HG03039 (cell line): ENCODE results near the gene HYI.

Source experiments
- ATAC-seq: cut with Tn5 transposase; IDR thresholded peaks from one replicate; pipeline ENCODE4 v1.9.1; 2021; ENCODE audit warnings: mild to moderate bottlenecking, moderate library complexity; ENCODE audit not compliant: unreplicated experiment

Gene HYI

DNA sequence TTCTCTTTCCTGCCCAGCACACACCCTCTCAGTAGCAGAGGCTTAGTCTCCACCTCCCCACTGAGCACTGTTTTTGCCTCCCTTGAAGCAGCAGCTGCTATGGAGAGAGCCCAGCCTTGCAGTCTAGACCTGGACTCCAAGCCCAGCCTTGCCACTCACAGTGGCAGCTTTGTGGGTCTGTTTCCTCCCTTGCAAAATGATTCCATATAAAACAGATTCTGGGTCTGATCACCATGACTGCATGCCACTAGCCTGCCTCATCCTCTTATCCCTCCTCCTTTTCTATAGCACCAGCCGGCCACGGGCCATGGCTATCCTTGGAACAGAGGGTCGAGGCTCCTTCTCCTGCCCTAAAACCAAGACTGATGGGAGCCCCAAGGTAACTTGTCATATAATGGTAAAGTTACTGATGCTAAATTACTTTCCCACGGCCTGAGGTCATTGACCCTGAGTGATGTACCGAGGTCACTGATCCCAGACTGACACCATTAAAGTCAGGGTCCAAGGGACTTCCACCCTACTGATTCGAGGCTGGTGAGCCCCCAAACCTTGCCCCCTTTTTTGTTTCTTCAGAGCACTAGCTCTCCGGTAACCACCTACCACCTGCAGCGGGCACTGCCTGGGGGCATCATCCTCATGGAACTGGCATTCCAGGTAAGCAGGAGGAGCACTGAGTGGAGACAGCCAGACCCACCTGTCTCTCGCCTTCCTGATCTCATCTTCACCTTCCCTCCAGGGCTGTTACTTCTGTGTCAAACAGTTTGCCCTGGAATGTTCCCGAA is 7.9 kb downstream of the HYI start:
- ATAC-seq: no peak

DNA sequence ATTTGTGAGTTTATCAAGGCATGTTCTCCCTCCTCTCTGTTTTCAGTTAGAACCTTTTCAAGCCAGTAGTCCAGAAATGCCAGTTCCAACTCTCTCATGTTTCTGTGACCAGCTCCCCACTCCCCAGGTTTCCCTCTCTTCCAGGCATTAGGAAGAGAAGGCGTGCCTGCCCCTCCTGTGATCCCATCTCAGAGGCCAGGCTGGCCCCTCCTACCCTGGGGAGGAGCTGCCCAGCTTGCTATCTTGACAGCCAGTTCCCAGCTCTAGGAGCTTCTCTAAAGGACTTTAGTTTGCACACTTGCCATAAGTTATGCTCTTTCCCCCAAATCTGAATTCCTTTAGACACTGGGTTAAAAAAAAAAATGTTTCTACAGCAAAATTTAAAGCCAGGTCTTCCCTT is 8.9 kb downstream of the HYI start:
- ATAC-seq: no peak

DNA sequence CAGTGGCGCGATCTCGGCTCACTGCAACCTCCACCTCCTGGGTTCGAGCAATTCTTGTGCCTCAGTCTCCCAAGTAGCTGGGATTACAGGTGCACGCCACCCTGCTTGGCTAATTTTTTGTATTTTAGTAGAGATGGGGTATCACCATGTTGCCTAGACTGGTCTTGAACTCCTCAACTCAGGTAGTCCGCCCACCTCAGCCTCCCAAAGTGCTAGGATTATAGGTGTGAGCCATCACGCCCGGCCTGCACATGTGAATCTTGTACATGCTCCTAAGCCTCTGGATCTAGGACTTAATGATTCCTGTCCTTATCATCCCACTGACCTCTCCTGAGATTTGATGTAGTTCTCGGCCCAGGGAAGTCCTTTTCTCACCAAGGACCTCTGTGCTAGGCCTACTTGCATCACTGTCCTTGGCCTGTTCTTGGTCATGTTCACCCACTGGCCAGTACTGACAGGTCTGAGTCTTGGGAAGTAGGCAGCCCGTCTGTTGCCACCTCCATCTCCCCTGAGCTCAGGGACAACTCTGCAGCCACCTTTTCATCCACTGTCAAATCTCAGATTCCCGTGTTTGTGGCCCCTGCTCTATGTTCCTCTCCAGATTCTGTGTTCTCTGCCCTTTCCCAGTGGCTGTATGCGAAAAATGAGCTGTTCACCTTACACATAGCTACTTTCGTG is 9.4 kb downstream of the HYI start:
- ATAC-seq: no peak

DNA sequence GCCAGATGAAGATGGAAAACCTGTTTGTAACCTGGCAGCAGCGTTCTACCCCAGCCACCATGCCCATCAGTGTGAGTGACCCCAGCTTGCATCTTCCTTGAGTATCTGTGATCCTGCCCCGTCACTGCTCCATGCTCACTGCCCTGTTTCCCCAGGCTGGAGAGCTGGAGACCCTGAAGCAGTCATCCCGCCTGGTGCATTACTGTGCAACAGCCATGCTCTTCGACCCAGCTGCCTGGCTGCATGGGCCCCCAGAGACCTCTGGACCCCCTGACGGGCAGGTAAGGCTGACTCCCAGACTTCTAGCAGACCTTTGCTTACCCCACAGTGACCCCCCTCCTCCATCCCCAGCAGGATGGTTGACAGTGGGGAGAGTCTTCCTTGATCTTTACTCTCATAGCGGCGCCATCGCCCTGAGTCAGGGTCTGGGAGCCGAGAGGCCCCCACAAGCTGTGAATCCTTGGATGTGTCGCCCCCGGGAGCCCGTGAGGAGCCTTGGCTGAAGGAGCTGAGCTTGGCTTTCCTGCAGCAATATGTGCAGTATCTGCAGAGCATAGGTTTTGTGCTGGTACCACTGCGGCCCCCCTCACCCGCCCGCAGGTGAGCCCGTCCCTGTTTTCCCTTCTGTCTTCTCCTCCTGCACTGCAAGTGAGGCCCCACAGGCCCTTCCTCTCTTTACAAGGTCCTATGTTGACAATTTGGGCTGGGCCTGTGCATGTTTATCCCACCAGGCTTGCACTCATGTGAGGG is 10.4 kb downstream of the HYI start:
- no peak for ATAC-seq

DNA sequence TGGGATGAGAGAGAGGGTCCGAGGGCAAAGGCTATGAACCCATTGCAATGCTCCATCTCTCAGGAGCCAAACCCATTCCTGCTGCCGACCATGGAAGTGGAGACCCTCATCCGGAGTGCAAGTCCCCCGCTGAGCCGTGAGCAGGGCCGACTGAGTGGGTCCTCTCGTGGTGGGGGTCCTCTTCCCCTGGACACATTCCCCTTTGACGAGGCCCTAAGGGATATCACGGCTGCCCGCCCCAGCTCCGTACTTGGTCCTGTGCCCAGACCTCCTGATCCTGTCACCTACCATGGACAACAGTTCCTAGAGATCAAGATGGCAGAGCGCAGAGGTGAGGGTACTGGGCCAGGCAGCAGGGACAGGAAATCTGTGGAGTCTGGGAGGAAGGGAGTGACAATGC is 11.0 kb downstream of the HYI start:
- no peak for ATAC-seq

DNA sequence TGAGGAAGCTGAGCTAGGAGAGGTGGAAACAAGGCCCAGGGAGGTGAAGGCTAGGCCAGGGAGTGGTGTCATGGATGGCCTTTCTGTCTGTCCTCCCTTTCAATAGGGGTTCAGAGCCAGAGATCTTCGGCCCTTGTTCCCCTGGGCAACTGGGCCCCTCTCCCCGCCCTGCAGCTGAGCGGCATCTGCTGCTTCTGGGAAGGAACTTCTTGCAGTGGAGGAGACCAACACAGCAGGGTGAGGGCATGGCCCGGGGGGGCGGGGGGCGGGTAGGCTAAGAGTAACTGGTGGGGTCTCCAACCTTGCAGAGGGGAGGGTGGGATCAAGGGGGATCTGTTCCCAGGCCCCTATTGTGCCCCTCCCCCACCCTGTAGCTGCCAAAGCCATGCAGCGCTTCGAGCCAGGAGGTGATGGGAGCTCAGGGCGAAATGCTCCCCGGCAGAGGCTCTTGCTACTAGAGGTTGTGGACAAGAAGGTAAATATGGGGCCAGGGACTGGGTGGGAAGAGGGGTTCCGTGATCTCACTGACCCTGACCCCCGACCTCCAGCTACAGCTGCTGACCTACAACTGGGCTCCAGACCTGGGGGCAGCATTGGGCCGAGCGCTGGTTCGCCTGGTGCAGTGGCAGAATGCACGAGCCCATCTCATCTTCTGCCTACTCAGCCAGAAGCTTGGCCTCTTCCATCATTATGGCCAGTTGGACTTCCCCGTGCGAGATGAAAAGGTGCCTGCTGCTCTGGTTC is 11.7 kb downstream of the HYI start:
- no peak for ATAC-seq

DNA sequence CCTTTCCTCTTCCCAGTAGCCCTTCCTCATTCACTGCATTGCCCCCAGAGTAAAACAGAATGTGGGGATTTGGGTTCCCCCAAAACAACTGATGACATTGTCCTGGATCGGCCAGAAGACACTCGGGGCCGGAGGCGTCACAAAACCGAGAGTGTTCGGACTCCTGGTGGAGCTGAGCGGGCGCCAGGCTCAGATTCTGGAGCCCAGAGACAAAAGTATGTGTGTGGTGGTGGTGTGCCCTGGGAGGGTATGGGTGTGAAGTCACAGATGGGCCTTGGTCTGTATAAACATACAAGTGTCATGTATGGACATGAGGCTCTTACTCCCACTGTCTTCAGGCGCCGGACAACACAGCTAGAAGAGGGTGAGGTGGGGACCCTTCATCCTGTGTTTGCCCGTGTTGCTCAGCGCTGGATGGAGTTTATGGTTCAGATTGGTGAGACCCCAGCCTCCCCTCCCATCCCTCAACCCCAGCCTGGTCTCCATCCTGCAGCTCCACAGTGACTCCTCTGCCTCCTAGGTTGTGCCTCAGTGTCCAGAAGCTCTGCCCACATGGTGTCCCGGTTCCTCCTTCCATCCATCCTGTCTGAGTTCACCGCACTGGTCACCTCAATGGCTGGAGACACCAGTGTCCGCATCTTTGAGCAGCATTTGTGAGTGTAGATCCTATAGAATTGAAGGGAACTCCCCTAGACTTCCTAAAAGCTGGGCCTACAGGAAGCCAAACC is 12.4 kb downstream of the HYI start:
- no peak for ATAC-seq

DNA sequence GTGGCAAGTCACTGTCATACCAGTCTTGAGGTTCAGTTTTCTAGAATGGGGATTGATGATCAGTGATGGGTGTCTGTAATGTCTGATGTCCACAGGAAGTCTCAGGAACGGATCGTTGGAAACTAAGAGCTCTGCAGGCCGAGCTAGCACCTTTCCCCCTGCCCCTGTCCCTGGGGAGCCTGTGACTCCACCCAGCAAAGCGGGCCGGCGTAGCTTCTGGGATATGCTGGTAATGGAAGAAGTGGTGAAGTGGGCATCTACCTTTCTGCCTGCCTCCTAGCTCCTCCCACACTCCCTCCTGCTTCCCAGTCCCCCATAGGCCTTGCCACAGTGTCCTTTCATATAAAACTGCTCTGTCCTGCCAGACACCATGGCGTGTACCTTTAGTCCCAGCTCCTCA is 13.4 kb downstream of the HYI start:
- ATAC-seq: no peak

DNA sequence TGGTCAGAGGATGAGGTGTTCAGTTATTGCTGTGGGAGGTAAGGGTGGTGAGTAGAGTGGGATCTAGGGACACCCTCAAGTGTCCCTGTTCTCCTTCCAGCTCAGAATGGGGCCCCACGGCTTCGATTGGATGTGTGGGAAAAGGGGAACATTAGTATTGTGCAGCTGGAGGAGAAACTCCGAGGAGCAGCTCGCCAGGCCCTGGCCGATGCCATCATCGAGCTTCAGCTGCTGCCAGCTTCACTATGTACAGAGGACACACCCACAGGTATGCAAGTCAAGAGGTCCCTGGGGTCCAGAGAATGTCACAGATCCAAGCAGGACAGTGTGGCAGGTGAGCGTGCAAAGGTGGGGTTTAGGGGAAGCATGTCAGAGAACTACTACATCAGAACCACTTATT is 13.9 kb downstream of the HYI start:
- no peak for ATAC-seq

DNA sequence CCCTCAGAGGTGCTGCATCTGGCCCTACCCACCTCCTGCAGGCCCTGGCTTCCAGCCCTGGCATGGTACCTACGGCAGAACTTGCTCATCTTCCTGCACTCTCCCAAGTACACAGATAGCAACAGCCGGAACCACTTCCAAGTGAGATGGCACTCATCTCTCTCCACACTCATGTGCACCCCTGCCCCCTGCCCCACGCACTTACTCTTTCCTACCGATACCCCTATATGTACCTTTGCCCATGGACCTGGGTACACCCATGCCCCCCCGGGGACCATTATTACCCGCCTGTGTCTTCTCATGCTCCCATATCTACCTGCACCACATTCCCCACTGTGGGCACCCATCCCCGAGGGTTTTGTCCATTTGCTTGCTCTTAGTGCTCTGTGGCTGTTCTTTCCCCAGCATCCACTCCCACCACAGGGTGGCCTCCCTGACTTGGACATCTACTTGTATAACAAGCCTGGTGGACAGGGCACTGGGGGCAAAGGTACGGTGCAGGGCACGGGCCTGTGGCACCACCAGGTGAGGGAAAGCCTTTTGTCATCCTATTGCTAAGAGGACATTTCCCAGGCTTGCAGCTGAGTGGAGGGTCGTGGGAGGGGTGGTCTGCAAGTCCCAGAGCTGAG is 14.7 kb downstream of the HYI start:
- no peak for ATAC-seq

DNA sequence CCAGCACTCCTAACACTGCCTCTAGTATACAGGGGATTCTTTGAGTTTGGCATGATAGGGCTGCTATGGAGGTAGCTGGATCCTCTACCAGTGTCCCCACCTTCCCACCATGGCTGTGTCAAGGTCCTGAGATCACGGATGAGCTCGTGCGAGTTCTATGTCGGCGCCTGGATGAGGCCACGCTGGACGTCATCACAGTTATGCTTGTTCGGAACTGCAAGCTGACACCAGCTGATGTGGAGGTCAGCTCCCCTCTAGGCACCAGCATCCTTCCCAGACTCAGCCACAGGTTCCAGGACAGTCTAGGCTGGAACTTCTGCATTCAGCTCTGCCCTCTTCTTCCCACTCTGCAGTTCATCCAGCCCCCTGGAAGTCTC is 15.2 kb downstream of the HYI start:
- no peak for ATAC-seq

DNA sequence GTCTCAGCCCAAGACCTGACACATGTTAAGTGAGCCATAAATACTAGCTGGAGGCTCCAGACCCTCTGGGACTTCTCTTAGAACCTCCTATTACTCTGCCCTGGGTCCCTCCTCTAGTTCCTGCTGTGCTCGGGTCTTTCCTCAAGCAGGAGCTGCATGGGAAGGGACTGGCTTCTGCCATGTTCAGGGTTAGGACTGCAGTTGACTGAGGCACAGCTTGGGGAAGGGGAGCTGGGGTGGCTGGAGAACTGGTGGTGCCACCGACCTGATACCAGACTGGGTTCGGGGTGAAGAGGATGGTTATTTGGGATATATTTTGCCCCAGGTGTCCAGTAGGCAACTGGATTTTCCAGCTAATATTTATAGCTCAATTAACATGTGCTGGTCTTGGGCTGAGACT is 15.7 kb downstream of the HYI start:
- no peak for ATAC-seq

DNA sequence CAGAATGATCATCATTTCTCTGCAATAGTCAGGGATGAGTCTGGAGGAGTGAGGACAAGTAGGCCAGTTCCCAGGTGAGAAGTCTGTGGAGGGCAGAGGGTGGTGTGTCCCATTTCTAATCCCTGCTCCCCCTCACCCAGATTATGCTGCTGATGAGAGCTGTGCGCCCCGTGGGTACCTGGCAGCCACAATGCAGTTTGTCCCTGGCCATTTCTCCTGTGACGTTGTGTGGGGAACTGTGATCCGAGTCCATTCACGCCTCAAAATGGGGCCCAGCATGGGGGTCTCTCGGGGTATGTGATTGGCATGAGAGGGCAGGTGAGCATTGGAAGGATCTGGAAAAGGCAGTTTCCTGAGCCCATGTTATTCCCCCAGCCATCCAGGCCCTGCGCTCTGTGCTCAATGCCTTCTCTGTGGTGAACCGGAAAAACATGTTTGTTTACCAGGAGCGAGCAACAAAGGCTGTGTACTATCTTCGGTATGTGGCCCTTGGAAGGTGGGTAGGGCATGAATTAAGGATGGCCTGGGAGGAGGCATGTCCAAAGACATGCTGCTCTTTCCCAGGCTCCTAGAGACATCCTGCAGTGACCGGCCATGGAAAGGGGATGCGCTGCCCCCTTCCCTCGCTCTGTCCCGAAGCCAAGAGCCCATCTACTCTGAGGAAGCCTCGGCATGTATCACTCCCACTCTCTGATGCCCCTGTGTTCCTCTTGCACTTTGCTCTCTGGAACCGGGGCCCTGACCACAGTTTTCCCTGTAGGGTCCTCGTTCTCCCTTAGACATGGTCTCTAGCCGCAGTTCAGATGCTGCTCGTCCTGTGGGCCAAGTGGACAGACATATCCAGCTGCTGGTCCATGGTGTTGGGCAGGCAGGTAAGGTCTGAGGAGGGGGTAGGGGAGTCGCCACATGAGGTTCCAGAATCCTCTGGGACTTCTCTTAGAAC is 16.4 kb downstream of the HYI start:
- no peak for ATAC-seq

DNA sequence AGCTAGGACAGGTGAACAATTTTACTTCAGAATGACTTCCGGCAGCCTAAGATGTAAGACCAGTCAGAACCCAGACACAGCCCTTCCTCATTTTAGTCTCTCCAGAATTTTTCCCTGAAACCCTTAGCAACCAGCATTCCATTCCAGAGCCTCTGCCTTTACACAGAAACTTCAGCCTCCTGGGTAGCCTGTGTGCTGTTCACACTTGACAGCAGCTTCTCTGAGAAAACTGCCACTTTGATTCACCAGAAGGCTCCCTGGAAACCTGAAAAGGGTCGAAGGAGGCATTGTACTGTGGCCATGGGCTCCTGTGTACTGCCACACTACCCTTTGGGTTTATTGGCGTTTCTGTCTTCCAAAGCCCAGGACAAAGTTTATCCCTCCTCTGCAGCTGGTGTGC is 17.4 kb downstream of the HYI start:
- no peak for ATAC-seq

DNA sequence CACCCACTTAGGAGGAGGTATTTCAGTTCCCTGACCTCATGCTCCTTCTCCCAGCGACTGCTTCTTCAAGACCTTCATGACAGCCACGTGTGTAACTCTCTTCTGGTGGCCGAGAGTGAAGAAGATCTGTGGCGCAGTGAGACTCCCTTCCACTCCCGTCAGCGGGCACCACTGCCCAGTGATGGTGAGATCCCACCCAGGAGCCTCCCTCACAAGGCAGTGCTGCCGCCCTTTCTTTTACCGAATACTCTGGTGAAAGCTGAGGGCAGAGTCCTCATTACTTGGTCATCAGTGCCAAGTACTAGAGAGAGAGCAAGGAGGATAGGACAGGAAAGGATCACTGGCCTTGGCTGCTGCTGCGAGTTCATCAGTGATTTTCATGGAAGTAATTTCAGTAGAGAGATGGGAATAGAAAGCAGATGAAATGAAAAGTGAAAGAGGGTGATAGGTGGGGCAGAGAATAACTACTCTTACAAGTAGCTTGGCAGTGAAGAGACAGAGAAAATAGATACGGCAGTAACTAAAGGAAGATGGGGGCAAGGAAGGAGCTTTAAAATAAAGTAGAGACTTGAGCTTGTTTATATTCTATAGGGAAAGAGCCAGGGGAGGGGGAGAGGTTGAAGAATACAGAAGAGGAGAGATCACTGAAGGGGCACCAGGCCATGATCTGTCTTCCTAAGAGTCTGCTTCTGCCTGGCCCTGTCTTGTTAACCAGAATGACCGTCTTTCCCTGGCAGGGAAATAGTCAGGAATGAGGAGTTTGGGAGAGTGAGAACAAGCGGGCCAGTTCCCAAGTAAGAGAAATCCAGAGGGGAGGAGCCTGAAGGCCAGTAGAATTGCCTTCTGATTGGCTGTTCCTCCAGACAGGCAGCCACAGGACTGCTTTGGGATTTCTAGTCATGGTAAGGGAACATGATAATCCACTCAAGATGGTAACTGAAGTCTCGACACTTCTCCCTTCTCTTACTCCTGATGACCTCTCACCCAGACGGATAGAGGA is 18.3 kb downstream of the HYI start:
- ATAC-seq: no peak

DNA sequence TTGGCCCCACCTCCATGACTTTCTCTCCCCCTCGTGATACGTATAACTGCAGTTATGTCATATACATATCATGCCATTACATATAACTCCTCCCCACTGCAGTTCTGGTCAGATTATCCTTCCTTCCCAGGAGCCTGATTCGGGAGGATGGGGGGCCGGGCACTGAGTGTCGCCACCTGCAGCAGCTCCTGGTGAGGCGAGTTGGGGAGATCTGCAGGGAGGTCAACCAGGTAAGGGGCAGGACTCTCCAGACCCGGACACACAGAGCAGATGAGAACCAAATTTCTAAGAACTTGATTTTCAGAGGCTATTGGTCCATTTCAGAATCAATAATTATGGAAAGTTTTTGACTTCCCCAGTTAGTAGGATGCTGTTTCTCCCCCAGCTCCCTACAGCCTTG is 19.5 kb downstream of the HYI start:
- no peak for ATAC-seq

DNA sequence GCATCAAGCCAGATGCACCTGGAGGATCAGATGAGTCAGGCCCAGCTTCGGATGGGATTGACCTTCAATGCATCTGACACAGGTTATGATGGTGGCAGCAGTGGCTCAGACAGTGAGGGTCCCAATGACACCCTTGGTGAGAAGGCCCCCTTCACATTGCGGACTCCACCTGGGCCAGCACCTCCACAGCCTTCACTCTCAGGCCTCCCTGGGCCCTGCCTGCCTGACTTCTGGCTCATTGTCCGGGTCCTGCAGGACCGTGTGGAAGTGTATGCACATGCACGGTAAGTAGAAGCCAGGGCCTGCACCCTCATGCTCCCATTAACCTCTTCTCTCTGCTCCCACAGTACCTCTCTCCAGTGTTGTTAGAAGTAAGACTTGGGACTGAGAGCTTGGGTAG is 20.8 kb downstream of the HYI start:
- ATAC-seq: no peak
